ENCODE data around the gene RNF34.

The RNF34 gene

GRCh38 chr12:121439715-121440114 lies 39.8 kb downstream of the RNF34 start:
- WGBS, 2 experiments (ENCODE audit: insufficient coverage in 2 of 2), result 95 to 97% methylated on average over 15 to 16 of the region's 16 CpGs
- H3K27ac ChIP-seq (ENCODE audit: low read depth, low read length, severe bottlenecking), result no peak overlapping the region
- H3K4me1 ChIP-seq (ENCODE audit: control insufficient read depth, insufficient read depth, low read length, poor library complexity, severe bottlenecking), result no peaks in the 10 kb centered on the region
- H3K9me3 ChIP-seq (ENCODE audit: control insufficient read depth, low read length), result peaks cover 12% of the 10 kb centered on the region
- no peak overlapping the region for H3K4me3 ChIP-seq (ENCODE audit: extremely low read depth, insufficient read depth, low read length, poor library complexity, severe bottlenecking)
- peaks cover 88% of the 10 kb centered on the region for H3K36me3 ChIP-seq (ENCODE audit: control insufficient read depth, insufficient read depth, low read length)

GRCh38 chr12:121440768-121441167 lies 40.9 kb downstream of the RNF34 start:
- Histone ChIP-seq H3K4me3 (ENCODE audit: extremely low read depth, insufficient read depth, low read length, poor library complexity, severe bottlenecking) (no peak overlapping the region), H3K9me3 (ENCODE audit: control insufficient read depth, low read length) (peaks cover 12% of the 10 kb centered on the region), H3K27ac (ENCODE audit: low read depth, low read length, severe bottlenecking) (no peak overlapping the region), H3K4me1 (ENCODE audit: control insufficient read depth, insufficient read depth, low read length, poor library complexity, severe bottlenecking) (no peaks in the 10 kb centered on the region), H3K36me3 (ENCODE audit: control insufficient read depth, insufficient read depth, low read length) (peaks cover 82% of the 10 kb centered on the region)
- WGBS, 2 experiments (ENCODE audit: insufficient coverage in 2 of 2), result 92 to 98% methylated on average over 5 to 11 of the region's 15 CpGs

GRCh38 chr12:121441555-121441954 lies 41.6 kb downstream of the RNF34 start:
- H3K4me3 ChIP-seq (ENCODE audit: extremely low read depth, insufficient read depth, low read length, poor library complexity, severe bottlenecking), result no peak overlapping the region
- peaks cover 74% of the 10 kb centered on the region for H3K36me3 ChIP-seq (ENCODE audit: control insufficient read depth, insufficient read depth, low read length)
- no peak overlapping the region for H3K27ac ChIP-seq (ENCODE audit: low read depth, low read length, severe bottlenecking)
- WGBS, 2 experiments (ENCODE audit: insufficient coverage in 2 of 2), result 92 to 93% methylated on average over 14 to 17 of the region's 17 CpGs
- H3K9me3 ChIP-seq (ENCODE audit: control insufficient read depth, low read length), result peaks cover 11% of the 10 kb centered on the region
- H3K4me1 ChIP-seq (ENCODE audit: control insufficient read depth, insufficient read depth, low read length, poor library complexity, severe bottlenecking), result no peaks in the 10 kb centered on the region

- Histone ChIP-seq H3K4me1 (ENCODE audit: control insufficient read depth, insufficient read depth, low read length, poor library complexity, severe bottlenecking) (no peaks in the 10 kb centered on the region), H3K4me3 (ENCODE audit: extremely low read depth, insufficient read depth, low read length, poor library complexity, severe bottlenecking) (no peak overlapping the region), H3K36me3 (ENCODE audit: control insufficient read depth, insufficient read depth, low read length) (peaks cover 74% of the 10 kb centered on the region), H3K9me3 (ENCODE audit: control insufficient read depth, low read length) (peaks cover 4% of the 10 kb centered on the region), H3K27ac (ENCODE audit: low read depth, low read length, severe bottlenecking) (no peak overlapping the region)
- 97 to 98% methylated on average over 52 to 68 of the region's 68 CpGs for WGBS, 2 experiments (ENCODE audit: insufficient coverage in 2 of 2)
Observed at GRCh38 chr12:121442028-121442948, 42.4 kb downstream of the RNF34 start.

- H3K27ac ChIP-seq (ENCODE audit: low read depth, low read length, severe bottlenecking), result no peak overlapping the region
- peaks cover 73% of the 10 kb centered on the region for H3K36me3 ChIP-seq (ENCODE audit: control insufficient read depth, insufficient read depth, low read length)
- 69 to 89% methylated on average over 12 to 16 of the region's 20 CpGs for WGBS, 2 experiments (ENCODE audit: insufficient coverage in 2 of 2)
Observed at GRCh38 chr12:121443193-121443870, 43.4 kb downstream of the RNF34 start.

GRCh38 chr12:121443911-121444841 lies 44.3 kb downstream of the RNF34 start:
- Histone ChIP-seq H3K9me3 (ENCODE audit: control insufficient read depth, low read length) (no peaks in the 10 kb centered on the region), H3K36me3 (ENCODE audit: control insufficient read depth, insufficient read depth, low read length) (peaks cover 73% of the 10 kb centered on the region), H3K4me3 (ENCODE audit: extremely low read depth, insufficient read depth, low read length, poor library complexity, severe bottlenecking) (no peak overlapping the region), H3K27ac (ENCODE audit: low read depth, low read length, severe bottlenecking) (no peak overlapping the region), H3K4me1 (ENCODE audit: control insufficient read depth, insufficient read depth, low read length, poor library complexity, severe bottlenecking) (no peaks in the 10 kb centered on the region)
- WGBS, 2 experiments (ENCODE audit: insufficient coverage in 2 of 2), result 94% methylated on average over 41 to 43 of the region's 45 CpGs

More at GRCh38 chr12:121443193-121443870, 43.4 kb downstream of the RNF34 start:
- H3K4me1 ChIP-seq (ENCODE audit: control insufficient read depth, insufficient read depth, low read length, poor library complexity, severe bottlenecking), result no peaks in the 10 kb centered on the region
- H3K9me3 ChIP-seq (ENCODE audit: control insufficient read depth, low read length), result no peaks in the 10 kb centered on the region
- H3K4me3 ChIP-seq (ENCODE audit: extremely low read depth, insufficient read depth, low read length, poor library complexity, severe bottlenecking), result no peak overlapping the region

GRCh38 chr12:121444842-121445202 lies 44.9 kb downstream of the RNF34 start:
- Histone ChIP-seq H3K27ac (ENCODE audit: low read depth, low read length, severe bottlenecking) (no peak overlapping the region), H3K36me3 (ENCODE audit: control insufficient read depth, insufficient read depth, low read length) (peaks cover 73% of the 10 kb centered on the region), H3K9me3 (ENCODE audit: control insufficient read depth, low read length) (no peaks in the 10 kb centered on the region), H3K4me3 (ENCODE audit: extremely low read depth, insufficient read depth, low read length, poor library complexity, severe bottlenecking) (no peak overlapping the region), H3K4me1 (ENCODE audit: control insufficient read depth, insufficient read depth, low read length, poor library complexity, severe bottlenecking) (no peaks in the 10 kb centered on the region)
- WGBS, 2 experiments (ENCODE audit: insufficient coverage in 2 of 2), result 91 to 100% methylated on average over 2 to 4 of the region's 4 CpGs

GRCh38 chr12:121446750-121447149 lies 46.8 kb downstream of the RNF34 start:
- H3K4me1 ChIP-seq (ENCODE audit: control insufficient read depth, insufficient read depth, low read length, poor library complexity, severe bottlenecking), result no peaks in the 10 kb centered on the region
- peaks cover 66% of the 10 kb centered on the region for H3K36me3 ChIP-seq (ENCODE audit: control insufficient read depth, insufficient read depth, low read length)

GRCh38 chr12:121448771-121449315 lies 48.9 kb downstream of the RNF34 start:
- Histone ChIP-seq H3K27ac (ENCODE audit: low read depth, low read length, severe bottlenecking) (no peak overlapping the region), H3K9me3 (ENCODE audit: control insufficient read depth, low read length) (no peaks in the 10 kb centered on the region), H3K4me1 (ENCODE audit: control insufficient read depth, insufficient read depth, low read length, poor library complexity, severe bottlenecking) (no peaks in the 10 kb centered on the region), H3K4me3 (ENCODE audit: extremely low read depth, insufficient read depth, low read length, poor library complexity, severe bottlenecking) (no peak overlapping the region), H3K36me3 (ENCODE audit: control insufficient read depth, insufficient read depth, low read length) (peaks cover 60% of the 10 kb centered on the region)
- 92 to 93% methylated on average over 16 of the region's 16 CpGs for WGBS, 2 experiments (ENCODE audit: insufficient coverage in 2 of 2)

More at GRCh38 chr12:121446750-121447149, 46.8 kb downstream of the RNF34 start:
- H3K27ac ChIP-seq (ENCODE audit: low read depth, low read length, severe bottlenecking), result no peak overlapping the region
- H3K4me3 ChIP-seq (ENCODE audit: extremely low read depth, insufficient read depth, low read length, poor library complexity, severe bottlenecking), result no peak overlapping the region
- 82% methylated on average over 1 of the region's 3 CpGs; no CpG with 5 or more reads in 1 of the 2 experiments for WGBS, 2 experiments (ENCODE audit: insufficient coverage in 2 of 2)
- no peaks in the 10 kb centered on the region for H3K9me3 ChIP-seq (ENCODE audit: control insufficient read depth, low read length)

- Histone ChIP-seq H3K27ac (ENCODE audit: low read depth, low read length, severe bottlenecking) (no peak overlapping the region), H3K9me3 (ENCODE audit: control insufficient read depth, low read length) (no peaks in the 10 kb centered on the region), H3K36me3 (ENCODE audit: control insufficient read depth, insufficient read depth, low read length) (peaks cover 52% of the 10 kb centered on the region), H3K4me3 (ENCODE audit: extremely low read depth, insufficient read depth, low read length, poor library complexity, severe bottlenecking) (no peak overlapping the region), H3K4me1 (ENCODE audit: control insufficient read depth, insufficient read depth, low read length, poor library complexity, severe bottlenecking) (peaks cover 5% of the 10 kb centered on the region)
- 93 to 100% methylated on average over 1 to 2 of the region's 4 CpGs for WGBS, 2 experiments (ENCODE audit: insufficient coverage in 2 of 2)
Observed at GRCh38 chr12:121451961-121452339, 52.0 kb downstream of the RNF34 start.
